Esophagus squamous epithelium (tissue), 4 donors: ENCODE measurements around the gene CIBAR2.

Source experiments
- CTCF ChIP-seq, 6 experiments: fragments of 450-650 bp in 4 of 6; fragments of 200-600 bp in 2 of 6; sonication (generic) in 2 of 6; IDR thresholded peaks; one replicate each; pipeline ENCODE4 v1.5.1; 2016 to 2019; ENCODE audit warnings: antibody characterized with exemption in 6 of 6, mild to moderate bottlenecking in 4 of 6, moderate library complexity in 4 of 6
- POLR2A ChIP-seq, 4 donors: fragments of 450-650 bp; IDR thresholded peaks; one replicate each; pipeline ENCODE4 v1.6.1; 2017; ENCODE audit warnings: antibody characterized with exemption in 4 of 4, mild to moderate bottlenecking in 4 of 4, moderate library complexity in 3 of 4

GRCh38 chr16:85104147-85104546 lies 8.1 kb downstream of the CIBAR2 start:
- no peak for TF ChIP-seq POLR2A (IDR thresholded peaks at IDR 0.05)
- TF ChIP-seq CTCF (IDR thresholded peaks at IDR 0.05), result no peak
